GM19467 (cell line): ENCODE data around the gene CCDC78.
A peak's percentile ranks its signal among the peaks of the same experiment; 100 is the strongest.
"Not testable (repeated sequence)": the region's sequence is repeated elsewhere in the genome, so short reads cannot be mapped to it uniquely, and the experiment has no call there.

Experiments used
- ATAC-seq: cut with Tn5 transposase; IDR thresholded peaks from one replicate; pipeline ENCODE4 v1.9.1; 2021; ENCODE audit warnings: mild to moderate bottlenecking, moderate library complexity; ENCODE audit not compliant: unreplicated experiment

CCDC78 gene

DNA sequence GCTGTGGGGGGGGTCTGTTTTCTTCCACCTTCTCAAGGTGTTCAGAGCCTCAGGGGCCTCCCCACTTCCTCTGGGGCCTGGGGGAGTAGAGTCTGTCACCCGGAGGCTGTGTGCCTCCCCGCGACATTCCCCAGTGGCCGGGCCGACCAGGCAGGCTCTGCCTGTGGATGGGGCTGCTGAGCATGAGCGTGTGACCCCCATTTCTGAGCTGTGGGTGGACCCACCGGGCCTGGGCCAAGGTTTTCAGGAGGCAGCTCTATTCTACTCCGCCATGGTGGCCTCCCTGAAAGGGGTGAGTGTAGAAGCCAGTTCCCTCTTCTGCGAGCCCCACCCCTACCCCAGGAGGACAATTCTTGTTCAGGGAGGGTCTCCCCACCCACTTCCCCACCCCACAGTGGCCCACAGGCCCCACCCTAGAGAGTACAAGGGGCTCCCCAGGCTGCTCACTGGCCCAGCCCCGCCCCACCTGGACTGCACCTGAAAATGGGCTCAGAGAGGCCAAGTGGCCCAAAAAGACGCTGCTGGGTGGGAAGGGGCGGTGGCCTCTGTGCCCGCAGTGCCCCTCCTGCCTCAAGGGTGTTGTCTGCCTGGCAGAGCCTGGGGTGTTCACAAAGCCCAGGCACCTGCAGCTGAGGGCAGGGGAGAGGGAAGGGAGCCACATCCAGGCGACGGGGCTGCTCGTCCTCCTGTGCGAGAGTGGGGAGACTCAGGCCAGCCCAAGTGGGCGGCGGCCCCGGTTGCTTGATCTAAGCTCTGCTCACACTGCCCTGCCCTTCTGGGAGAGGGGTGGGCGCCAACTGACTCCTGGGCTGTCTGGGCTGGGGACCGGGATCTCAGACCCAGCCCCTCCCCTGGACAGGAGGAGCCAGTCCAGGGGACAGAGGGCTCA, 35.6 kb upstream of the CCDC78 start:
- no peak for ATAC-seq

DNA sequence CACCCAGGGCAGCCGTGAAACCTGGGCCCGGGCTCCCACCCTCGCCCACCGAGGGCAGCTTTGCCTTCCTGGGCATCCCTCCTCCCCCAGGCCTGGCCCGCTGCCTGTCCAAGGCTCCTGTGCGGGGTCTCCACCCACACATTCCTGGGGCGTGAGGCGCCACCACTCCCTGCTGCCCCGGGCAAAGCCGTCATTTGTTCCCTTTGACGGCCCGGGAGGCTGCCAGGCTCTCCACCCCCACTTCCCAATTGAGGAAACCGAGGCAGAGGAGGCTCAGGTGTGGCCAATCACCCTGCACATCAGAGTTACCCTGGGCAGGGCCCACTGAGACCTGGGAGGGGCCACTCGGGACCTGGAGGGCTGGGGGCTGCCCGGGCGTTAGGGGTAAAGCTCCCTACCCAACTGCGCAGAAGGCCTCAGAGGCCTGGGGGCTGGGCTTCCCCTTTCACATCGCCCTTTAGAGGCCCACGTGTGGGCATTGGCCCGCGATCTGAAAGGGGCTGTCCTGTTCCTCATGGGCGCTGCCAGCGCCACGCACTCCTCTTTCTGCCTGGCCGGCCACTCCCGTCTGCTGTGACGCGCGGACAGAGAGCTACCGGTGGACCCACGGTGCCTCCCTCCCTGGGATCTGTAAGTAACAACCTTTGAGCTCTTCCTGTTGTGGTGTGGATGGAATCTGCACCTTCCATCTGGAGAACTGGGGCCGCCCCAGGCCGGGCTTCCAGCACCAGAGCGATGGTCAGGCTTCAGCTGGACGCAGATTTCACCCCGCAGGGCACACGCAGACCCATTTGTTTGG, 34.5 kb upstream of the CCDC78 start, which contains the start of gene MSLN:
Gene MSLN, plus strand, starts transcription at position 190 of the 799 bp plus-strand sequence. CDS start 1,947 bp downstream, outside the sequence.
- no peak for ATAC-seq

DNA sequence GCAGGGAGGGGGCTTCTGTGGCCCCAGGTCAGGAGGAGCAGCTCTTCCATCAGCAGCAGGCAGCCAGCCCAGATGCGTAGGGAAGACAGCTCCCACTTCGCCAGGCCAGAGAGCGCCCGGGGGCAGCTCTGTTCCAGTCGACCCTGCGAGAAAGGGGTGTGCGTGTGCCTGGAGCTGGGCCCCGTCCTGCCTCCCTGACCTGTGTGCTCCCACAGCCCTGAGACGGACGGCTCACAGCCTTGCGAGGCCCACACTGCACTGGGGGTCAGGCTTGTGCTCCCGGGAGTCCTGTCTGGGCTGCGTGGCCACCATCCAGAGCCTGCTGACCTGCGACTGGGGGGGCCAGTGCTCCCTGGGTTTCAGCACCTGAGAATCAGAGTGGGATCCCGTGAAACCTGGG, 33.8 kb upstream of the CCDC78 start:
- no peak for ATAC-seq

DNA sequence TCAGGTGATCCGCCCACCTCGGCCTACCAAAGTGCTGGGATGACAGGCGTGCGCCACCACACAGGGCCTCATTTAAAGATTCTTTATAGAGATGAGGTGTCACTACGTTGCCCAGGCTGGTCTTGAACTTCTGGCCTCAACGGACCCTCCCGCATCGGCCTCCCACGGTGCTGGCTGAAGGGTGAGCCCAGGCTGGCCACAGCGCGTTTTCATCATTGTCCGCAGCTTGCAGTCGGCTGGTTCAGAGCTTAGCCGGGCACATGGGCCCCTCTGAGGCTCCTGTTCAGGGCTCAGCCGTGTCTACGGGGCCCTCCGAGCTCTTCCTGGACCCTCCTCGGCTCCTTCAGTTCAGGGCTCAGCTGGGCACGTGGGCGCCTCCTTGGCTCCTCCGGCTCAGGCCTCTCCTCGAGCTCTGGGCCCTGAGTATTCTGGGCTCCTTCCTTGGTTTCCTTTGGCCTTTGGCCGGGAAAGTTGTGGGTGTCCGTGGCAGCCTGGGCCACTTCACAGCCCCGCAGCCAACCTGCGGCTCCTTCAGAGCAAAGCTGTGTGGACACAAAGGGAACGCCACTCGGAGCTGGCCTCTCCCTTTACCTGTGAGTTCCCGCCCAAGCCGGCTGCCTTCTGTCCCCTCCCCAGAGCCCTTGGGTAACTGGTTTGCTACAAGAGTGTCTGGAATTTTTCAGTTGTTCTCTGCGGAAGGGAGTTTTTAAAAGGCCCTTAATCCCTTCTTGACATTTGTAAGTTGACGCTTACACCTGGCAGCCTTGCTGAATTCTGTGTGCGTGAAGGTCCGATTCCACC, 33.1 kb upstream of the CCDC78 start:
- ATAC-seq, result no peak

DNA sequence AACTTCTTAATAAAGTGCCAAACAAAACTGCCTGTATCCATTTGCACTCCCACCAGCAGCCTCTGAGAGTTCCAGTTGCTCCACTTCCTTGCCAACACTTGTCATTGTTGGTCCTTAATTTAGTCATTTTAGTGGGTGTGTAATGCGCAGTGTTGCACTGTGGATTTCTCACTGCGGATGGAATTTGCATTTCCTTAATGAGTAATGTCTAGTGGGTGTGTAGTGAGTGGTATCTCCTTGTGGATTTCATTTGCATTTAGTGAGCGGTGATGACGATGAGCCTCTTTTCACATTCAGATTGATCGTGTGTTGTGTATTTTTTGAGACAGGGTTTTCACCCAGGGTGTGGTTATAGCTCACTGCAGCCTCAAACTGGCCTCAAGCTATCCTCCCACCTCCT, 30.2 kb upstream of the CCDC78 start:
- ATAC-seq, result no peak

DNA sequence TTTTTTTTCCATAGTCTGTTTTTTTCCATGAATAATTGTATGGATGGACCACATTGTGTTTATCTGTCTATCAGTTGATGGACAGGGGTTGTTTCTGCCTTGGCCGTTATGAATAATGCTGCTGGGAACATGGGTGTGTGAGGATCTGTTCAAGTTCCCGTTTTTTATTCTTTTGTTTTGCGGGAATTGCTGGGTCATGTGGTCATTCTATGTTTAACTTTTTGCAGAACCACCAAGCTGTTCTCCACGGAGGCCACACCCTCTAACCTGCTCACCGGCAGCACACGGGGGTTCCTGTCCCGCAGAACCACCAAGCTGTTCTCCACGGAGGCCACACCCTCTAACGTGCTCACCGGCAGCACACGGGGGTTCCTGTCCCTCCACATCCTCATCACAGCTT, 28.4 kb upstream of the CCDC78 start:
- no peak for ATAC-seq

DNA sequence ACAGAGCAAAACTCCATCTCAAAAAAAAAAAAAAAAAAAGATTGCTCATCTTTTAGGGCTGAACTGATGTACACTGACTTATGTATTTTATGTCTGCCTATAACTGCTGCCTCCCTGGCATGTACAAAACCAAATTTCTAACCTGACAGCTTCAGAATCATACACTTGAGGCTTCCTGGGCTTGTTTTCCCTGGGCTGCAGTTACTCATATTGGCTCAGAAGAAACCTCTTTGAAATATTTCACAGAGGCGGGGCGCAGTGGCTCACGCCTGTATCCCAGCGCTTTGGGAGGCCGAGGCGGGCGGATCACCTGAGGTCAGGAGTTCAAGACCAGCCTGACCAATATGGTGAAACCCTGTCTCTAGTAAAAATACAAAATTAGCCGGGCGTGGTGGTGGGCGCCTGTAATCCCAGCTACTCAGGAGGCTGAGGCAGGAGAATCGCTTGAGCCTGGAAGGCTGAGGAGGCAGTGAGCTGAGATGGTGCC, 27.9 kb upstream of the CCDC78 start:
- ATAC-seq, result not testable (repeated sequence)

DNA sequence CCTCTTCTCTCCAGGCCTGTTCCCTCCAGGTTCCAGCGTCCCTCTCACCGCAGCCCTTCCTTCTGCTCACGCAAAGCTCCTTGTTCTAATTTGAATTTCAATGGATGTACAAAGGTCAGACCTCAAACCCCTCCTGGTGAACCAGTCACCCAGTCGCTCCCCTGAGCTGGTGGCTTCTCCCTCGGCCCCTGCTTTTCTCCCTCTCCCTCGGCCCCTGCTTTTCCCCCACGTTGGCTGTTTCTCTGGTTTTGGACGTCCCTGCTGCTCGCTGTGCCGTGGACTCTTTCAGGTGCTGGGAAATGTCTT, 25.7 kb upstream of the CCDC78 start:
- no peak for ATAC-seq

DNA sequence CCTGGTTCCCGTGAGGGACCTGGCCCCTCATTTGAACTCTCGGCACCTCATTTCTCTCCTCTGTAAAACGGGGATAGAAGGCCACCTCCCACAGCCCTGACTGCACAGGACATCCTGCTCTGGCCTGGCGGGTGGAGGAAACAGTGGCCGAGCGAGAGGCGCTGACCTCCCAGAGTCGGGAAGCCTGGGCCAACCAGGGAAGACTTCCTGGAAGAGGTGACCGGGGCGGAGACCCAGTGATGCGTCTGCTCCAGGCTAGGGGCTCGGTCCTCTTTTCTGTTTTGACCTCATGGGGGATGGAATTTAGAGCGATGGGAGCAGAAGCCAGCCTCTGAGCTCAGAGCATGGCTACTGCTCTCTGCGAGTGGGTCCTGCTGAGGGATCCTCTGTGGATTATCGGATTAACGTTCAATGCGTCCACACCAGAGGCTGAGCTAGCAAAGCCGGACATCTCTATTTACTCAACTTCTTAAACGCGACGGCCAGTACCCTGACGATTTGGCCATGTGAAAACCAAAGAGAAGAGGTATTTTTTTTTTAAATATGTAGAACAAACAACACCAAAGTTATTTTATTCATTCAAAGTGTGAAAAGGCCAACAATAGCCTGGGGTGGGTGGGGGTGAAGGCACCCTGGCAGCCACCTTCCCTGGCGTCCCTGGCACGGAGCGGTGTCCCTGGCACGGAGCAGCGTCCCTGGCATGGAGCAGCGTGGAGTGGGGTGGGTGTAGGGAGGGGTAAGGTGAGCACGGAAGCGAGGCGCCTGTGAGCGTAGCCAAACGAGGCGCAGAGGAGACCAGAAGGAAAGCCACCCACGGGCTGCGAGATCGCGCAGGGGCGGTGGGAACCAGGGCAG, 25.1 kb upstream of the CCDC78 start:
- no peak for ATAC-seq

DNA sequence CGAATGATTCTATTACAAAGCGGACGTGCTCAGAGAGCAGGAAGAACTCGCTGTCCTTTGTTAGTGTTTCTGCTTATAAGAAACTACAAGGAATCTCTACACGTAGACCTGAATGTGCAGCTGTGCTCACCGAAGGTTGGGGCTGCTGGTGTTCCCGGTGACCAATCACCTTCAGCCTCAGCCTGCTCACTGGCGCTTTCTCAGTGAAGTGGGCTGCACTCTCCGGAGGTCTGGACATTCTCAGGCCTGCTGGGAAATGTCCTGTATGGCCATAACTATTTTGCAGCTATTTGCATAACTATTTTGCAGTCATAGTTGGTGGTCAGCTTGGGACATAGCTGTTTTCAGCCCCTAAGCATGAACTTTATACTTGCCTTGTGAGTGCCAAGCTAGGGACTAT, 24.2 kb upstream of the CCDC78 start:
- no peak for ATAC-seq

DNA sequence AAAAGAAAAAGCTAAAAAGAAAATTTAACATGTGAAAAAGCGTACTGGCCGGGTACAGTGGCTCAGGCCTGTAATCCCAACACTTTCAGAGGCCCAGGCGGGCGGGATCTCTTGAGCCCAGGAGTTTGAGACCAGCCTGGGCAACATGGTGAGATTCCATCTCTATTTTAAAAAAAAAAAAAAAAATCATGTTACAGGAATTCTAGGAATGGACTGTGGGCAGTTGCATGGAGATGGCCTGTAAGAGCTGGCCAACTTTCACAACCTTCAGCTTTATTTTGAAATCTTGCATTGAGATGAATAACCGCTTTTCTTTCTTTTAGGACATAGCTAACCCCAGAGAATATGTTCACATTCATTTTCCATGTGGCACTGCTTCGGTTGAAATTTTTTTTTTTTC, 22.8 kb upstream of the CCDC78 start:
- no peak for ATAC-seq

DNA sequence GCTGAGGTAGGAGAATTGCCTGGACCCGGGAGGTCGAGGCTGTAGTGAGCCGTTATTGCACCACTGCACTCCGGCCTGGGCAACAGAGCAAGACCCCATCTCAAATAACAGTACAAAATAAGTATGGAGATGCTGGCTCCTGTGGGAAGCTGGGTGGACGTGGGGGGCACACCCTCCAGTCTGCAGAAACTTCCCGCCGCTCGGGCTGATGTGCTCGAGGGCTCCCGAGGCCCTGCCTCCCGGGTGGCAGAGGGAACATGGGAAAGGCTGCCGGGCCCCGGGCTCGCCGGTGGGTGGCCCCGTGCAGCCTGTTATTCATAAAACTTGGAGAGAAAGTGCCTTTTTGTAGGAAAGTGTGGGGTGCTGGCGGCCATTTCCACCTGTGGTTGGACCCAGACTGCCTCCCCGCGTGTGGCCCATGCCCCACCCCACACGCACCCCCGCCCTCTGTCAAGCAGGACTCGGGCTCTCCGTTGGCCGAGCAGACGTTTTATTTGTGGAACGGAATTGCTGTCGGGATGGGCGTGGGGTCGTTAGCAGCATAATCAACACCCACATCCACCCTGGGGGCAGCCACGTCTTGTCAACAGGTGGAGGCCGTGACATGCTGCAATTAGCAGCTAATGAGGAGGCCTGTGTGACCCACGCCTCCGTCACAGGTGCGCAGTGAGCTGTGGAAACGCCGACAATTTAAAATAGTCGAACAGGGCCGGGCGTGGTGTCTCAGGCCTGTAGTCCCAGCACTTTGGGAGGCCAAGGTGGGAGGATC, 21.9 kb upstream of the CCDC78 start:
- ATAC-seq, result no peak

DNA sequence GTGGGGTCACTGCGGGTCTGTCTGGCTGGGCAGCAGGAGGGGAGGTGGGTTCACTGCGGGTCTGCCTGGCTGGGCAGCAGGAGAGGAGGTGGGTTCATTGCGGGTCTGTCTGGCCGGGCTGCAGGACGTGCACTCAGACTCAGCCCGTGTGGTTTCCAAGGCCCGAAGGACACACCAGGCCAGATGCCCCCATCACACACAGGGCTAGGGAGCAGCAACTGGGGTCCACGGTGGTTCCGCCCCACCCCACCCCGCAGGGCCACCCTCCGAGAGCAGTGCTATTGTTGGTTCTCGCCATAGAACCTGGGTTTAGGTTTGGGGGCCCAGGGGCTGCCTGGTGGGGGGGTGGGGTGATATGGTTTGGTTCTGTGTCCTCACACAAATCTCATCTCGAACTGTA, 20.4 kb upstream of the CCDC78 start:
- no peak for ATAC-seq

DNA sequence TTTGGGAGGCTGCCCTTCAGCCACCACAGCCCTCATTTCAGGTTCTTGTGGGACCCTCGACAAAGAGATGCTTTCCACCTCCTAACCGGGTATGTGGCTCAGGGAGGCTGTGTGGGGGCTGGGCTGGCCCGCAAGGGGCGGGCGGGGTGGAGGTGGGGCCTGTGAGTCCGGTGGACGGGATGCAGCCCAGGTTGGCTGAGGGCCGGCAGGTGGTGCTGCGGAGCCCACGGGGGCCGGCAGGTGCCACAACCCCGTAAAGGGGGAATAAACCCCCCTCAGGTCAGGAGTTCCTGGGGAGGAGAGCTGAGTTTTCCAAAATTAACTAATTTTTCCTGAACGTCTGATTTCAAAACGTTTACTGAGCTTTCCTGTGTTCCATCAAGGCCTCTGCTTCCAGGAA, 19.5 kb upstream of the CCDC78 start:
- ATAC-seq, result no peak

DNA sequence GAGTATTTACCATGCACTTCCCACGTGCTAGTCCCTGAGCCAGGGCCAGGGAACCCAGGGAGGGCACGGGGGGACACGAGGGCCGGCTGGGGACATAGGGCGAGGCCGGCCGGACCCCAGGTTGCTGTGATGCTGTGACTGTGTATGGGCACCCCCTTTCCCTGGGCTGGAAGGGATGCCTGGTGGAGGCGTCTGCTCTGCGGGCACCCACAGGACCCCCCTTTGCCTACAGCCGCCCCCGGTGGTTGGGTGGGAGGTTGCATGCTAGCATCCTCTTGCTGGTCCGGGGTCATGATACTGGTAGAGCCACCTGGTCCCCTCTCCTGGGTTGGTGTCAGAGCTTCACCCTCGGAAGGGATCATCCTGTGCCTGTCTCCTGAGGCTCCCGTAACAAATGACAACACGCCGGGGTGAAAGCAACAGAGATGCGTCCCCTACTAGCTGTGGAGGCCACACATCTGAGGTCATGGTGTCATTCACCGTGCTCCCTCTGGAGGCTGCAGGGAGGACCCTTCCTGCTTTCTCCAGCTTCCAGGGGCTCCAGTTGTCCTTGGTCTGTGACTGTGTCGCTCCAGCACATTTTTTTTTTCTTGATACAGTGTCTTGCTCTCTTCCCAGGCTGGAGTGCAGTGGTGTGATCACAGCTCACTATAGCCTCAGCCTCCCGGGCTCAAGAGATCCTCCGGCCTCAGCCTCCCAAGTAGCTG, 17.7 kb upstream of the CCDC78 start:
- ATAC-seq, result no peak

DNA sequence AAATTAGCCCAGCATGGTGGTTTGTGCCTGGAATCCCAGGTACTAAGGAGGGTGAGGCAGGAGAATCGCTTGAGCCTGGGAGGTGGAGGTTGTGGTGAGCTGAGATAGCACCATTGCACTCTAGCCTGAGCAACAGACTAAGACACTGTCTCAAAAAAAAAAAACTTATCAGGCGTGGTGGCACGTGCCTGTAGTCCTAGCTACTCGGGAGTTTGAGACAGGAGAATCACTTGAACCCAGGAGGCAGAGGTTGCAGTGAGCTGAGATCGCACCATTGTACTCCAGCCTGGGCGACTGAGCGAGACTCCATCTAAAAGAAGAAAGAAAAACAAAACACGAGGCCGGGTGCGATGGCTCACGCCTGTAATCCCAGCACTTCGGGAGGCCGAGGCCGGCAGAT, 16.7 kb upstream of the CCDC78 start:
- not testable (repeated sequence) for ATAC-seq

DNA sequence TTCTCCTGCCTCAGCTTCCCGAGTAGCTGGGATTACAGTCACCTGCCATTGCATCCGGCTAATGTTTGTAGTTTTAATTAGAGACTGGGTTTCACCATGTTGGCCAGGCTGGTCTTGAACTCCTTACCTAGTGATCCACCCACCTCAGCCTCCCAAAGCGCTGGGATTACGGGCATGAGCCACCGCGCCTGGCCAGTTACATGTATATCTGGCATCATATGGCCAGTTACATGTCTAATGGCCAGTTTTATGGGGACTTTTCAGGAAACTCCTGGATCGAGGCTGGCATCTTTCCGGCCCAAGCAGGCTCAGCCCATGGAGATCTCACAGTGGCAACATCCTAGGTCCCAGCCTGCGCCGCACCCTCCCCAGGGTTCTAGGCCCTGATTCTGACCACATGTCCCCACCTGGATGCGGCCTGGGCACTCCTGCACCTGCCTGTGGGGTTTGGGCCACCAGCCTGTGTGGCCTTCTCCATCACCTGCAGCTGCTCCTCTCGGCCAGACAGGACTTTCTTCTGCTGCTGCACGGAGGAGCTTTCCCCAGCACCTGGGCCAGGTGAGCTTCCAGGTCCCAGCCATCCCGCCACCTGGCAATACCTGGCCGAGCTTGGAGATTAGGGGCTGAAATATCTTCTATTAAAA, 15.9 kb upstream of the CCDC78 start:
- no peak for ATAC-seq

DNA sequence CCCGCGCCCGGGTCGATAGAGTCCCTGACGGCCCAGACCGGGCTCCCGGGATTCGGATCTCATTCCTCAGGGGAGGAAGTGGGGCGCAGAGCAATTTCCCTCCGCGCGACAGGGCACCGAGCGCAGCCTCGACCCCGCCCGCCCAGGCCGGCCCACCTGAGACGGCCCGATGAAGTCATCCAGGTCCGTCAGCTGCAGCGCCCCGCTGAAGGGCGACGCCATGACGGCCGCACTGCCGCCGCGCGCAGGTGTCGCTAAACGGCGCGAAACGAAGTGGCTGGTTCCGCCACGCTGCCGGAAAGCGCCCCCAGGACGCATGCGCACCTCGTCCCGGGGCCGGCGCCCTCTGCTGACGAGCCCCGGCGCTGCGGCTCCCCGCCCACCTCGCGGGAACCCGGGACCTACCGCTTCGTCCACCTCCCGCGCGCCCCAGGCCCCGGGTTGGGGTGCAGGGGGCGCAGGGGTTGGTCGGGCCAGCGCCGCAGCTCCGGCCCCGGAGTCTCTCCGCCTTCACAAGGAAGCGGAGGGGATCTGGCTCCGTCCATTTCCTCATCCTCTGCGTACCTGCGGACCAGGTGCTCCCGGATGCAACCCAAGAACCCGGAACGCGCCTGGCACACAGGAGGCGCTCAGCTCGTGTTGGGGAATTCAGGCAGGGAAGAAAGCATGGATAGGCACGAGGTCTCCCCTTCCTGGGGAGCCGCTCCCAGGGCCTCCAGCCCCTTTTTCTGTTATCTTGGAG, 14.7 kb upstream of the CCDC78 start, which contains the start of gene CIAO3:
Gene CIAO3, minus strand, starts transcription at position 234 of the 742 bp plus-strand sequence. Its CDS starts 12 bp downstream, at position 222.
- ATAC-seq, result peak; percentile 74
